Measurements from ENCODE around the gene TANC2.

DNA sequence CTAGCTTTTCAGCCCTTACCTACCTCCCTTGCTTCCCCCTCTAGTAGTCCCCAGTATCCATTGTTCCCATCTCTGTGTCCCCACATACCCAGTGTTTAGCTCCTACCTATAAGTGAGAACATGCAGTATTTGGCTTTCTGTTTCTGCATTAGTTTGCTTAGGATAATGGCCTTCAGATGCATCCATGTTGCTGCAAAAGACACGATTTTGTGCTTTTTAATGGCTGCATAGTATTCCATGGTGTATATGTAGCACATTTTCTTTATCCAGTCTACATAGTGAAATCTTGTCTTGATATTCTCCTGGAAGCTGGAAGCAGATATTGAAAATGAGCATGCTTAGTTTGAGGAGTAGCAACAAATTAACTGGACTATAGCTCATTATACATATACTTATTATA, 45.7 kb upstream of the TANC2 start:
- TF ChIP-seq, protein P1, sequence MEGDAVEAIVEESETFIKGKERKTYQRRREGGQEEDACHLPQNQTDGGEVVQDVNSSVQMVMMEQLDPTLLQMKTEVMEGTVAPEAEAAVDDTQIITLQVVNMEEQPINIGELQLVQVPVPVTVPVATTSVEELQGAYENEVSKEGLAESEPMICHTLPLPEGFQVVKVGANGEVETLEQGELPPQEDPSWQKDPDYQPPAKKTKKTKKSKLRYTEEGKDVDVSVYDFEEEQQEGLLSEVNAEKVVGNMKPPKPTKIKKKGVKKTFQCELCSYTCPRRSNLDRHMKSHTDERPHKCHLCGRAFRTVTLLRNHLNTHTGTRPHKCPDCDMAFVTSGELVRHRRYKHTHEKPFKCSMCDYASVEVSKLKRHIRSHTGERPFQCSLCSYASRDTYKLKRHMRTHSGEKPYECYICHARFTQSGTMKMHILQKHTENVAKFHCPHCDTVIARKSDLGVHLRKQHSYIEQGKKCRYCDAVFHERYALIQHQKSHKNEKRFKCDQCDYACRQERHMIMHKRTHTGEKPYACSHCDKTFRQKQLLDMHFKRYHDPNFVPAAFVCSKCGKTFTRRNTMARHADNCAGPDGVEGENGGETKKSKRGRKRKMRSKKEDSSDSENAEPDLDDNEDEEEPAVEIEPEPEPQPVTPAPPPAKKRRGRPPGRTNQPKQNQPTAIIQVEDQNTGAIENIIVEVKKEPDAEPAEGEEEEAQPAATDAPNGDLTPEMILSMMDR (conservative IDR thresholded peaks at IDR 0.05 in 1 of 2, IDR thresholded peaks at IDR 0.05 in 1 of 2; ENCODE audit: low read depth in 1 of 2, low read length in 2 of 2) = no peak
- TF ChIP-seq EZH2 (IDR thresholded peaks at IDR 0.05; ENCODE audit: low read length, missing control alignments) = no peak
